HEK293 (cell line): ENCODE measurements around the gene CDC20.

Experiments
- INSM2 ChIP-seq: fragments of 450-650 bp; formaldehyde crosslinking; IDR thresholded peaks from 2 replicates; pipeline ENCODE4 v1.5.1; 2016; ENCODE audit warnings: missing biosample characterization, missing genetic modification characterization
- KLF9 ChIP-seq: fragments of 450-650 bp; formaldehyde crosslinking; IDR thresholded peaks from 2 replicates; pipeline ENCODE4 v1.5.1; 2016; ENCODE audit warnings: missing biosample characterization, missing genetic modification characterization, low read depth
- PRDM6 ChIP-seq: fragments of 450-650 bp; formaldehyde crosslinking; IDR thresholded peaks from 2 replicates; pipeline ENCODE4 v1.5.1; 2017; ENCODE audit warnings: missing biosample characterization, missing genetic modification characterization
- ZBTB8A ChIP-seq: fragments of 450-650 bp; formaldehyde crosslinking; IDR thresholded peaks from 2 replicates; pipeline ENCODE4 v1.5.1; 2016; ENCODE audit warnings: missing biosample characterization, missing genetic modification characterization
- ZNF121 ChIP-seq: fragments of 450-650 bp; formaldehyde crosslinking; IDR thresholded peaks from 2 replicates; pipeline ENCODE4 v1.5.1; 2016; ENCODE audit warnings: missing biosample characterization, missing genetic modification characterization
- ZNF23 ChIP-seq: fragments of 450-650 bp; formaldehyde crosslinking; IDR thresholded peaks from 2 replicates; pipeline ENCODE4 v1.5.1; 2016; ENCODE audit warnings: missing biosample characterization, missing genetic modification characterization, borderline replicate concordance
- ZNF514 ChIP-seq: fragments of 450-650 bp; formaldehyde crosslinking; IDR thresholded peaks from 2 replicates; pipeline ENCODE4 v1.5.1; 2016; ENCODE audit warnings: missing biosample characterization, missing genetic modification characterization
- ZNF521 ChIP-seq: fragments of 450-650 bp; formaldehyde crosslinking; IDR thresholded peaks from 2 replicates; pipeline ENCODE4 v1.5.1; 2017; ENCODE audit warnings: missing biosample characterization, mild to moderate bottlenecking, missing genetic modification characterization
- ZNF558 ChIP-seq: fragments of 450-650 bp; formaldehyde crosslinking; IDR thresholded peaks from 2 replicates; pipeline ENCODE4 v1.5.1; 2016; ENCODE audit warnings: missing biosample characterization, missing genetic modification characterization
- ZNF639 ChIP-seq: fragments of 450-650 bp; formaldehyde crosslinking; IDR thresholded peaks from 2 replicates; pipeline ENCODE4 v1.5.1; 2016; ENCODE audit warnings: missing biosample characterization, missing genetic modification characterization
- TF ChIP-seq, protein P1 (sequence below): fragments of 450-650 bp; formaldehyde crosslinking; IDR thresholded peaks from 2 replicates; pipeline ENCODE4 v1.5.1; 2016; ENCODE audit warnings: missing biosample characterization, missing genetic modification characterization

- TF ChIP-seq ZNF514 (tag by site-specific recombination), result no peak
- TF ChIP-seq, protein P1, sequence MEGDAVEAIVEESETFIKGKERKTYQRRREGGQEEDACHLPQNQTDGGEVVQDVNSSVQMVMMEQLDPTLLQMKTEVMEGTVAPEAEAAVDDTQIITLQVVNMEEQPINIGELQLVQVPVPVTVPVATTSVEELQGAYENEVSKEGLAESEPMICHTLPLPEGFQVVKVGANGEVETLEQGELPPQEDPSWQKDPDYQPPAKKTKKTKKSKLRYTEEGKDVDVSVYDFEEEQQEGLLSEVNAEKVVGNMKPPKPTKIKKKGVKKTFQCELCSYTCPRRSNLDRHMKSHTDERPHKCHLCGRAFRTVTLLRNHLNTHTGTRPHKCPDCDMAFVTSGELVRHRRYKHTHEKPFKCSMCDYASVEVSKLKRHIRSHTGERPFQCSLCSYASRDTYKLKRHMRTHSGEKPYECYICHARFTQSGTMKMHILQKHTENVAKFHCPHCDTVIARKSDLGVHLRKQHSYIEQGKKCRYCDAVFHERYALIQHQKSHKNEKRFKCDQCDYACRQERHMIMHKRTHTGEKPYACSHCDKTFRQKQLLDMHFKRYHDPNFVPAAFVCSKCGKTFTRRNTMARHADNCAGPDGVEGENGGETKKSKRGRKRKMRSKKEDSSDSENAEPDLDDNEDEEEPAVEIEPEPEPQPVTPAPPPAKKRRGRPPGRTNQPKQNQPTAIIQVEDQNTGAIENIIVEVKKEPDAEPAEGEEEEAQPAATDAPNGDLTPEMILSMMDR (tag by site-specific recombination), result no peak
- TF ChIP-seq PRDM6 (tag by site-specific recombination), result no peak
- no peak for TF ChIP-seq KLF9 (tag by site-specific recombination)
- TF ChIP-seq ZBTB8A (tag by site-specific recombination), result no peak
- no peak for TF ChIP-seq ZNF121 (tag by site-specific recombination)
- no peak for TF ChIP-seq INSM2 (tag by site-specific recombination)
- TF ChIP-seq ZNF639 (tag by site-specific recombination), result no peak
- no peak for TF ChIP-seq ZNF23 (tag by site-specific recombination)
- no peak for TF ChIP-seq ZNF558 (tag by site-specific recombination)
- TF ChIP-seq ZNF521 (tag by site-specific recombination), result no peak
These were observed 4.3 kb upstream of the CDC20 start for GRCh38 chr1:43354471-43354870.
